Mesothelial cell of epicardium (in vitro differentiated cells): Measurements from ENCODE around the gene ZNF33B. TPM values are rescaled to one million over a fixed set of nuclear protein-coding genes. Genes with fewer than 3 reads are reported as not detected.
"Not testable (repeated sequence)": the region's sequence is repeated elsewhere in the genome, so short reads cannot be mapped to it uniquely, and the experiment has no call there.

ENCODE experiments used
- DNase-seq, 2 experiments: peaks; one replicate each; pipeline ENCODE4 v3.0.0; 2021; ENCODE audit warnings: low spot score in 2 of 2; ENCODE audit not compliant: unreplicated experiment in 2 of 2
- H3K27ac Mint-ChIP-seq: 2 replicates; pipeline ENCODE4 v1.8.0; 2021; ENCODE audit warnings: mixed read lengths
- H3K27me3 Mint-ChIP-seq: 2 replicates; pipeline ENCODE4 v1.8.0; 2021; ENCODE audit warnings: low read depth, mixed read lengths
- H3K36me3 Mint-ChIP-seq: 2 replicates; pipeline ENCODE4 v1.8.0; 2021; ENCODE audit warnings: mixed read lengths
- H3K4me1 Mint-ChIP-seq: 2 replicates; pipeline ENCODE4 v1.8.0; 2021; ENCODE audit warnings: mixed read lengths
- H3K4me3 Mint-ChIP-seq: 2 replicates; pipeline ENCODE4 v1.8.0; 2021; ENCODE audit warnings: mild to moderate bottlenecking, moderate library complexity, mixed read lengths
- H3K9me3 Mint-ChIP-seq: 2 replicates; pipeline ENCODE4 v1.8.0; 2021; ENCODE audit warnings: mixed read lengths
- CTCF ChIP-seq: fragments of 200-600 bp; sonication (generic); IDR thresholded peaks from one replicate; pipeline ENCODE4 v1.5.0; 2021; ENCODE audit warnings: antibody characterized with exemption; ENCODE audit not compliant: unreplicated experiment
- total RNA-seq: library from RNA; stranded (reverse); gene quantifications from 3 replicates; pipeline ENCODE4 v1.2.1, GENCODE V29; 2021

ZNF33B gene
- total RNA-seq, 1 donor from 2014 or later: 42.0 TPM

- peaks cover 41% of the 10 kb centered on the region for H3K36me3 Mint-ChIP-seq
- H3K9me3 Mint-ChIP-seq: peaks cover 66% of the 10 kb centered on the region
- TF ChIP-seq CTCF: no peak
- no peaks in the 10 kb centered on the region for H3K4me1 Mint-ChIP-seq
- H3K27me3 Mint-ChIP-seq: no peaks in the 10 kb centered on the region
- H3K4me3 Mint-ChIP-seq: no peak overlapping the region
- no peak for DNase-seq
- H3K27ac Mint-ChIP-seq: no peak overlapping the region
These were observed 54.5 kb downstream of the ZNF33B start for GRCh38 chr10:42583828-42584227.

- Mint-ChIP-seq H3K27ac (no peak overlapping the region), H3K9me3 (peaks cover 61% of the 10 kb centered on the region), H3K27me3 (no peaks in the 10 kb centered on the region), H3K4me3 (no peak overlapping the region), H3K36me3 (peaks cover 11% of the 10 kb centered on the region), H3K4me1 (no peaks in the 10 kb centered on the region)
- no peak for DNase-seq
- no peak for TF ChIP-seq CTCF
These were observed 60.4 kb downstream of the ZNF33B start for GRCh38 chr10:42578019-42578418.

- no peak for DNase-seq
- no peak overlapping the region for H3K27ac Mint-ChIP-seq
- H3K4me3 Mint-ChIP-seq: no peak overlapping the region
- TF ChIP-seq CTCF: no peak
- H3K4me1 Mint-ChIP-seq: no peaks in the 10 kb centered on the region
- H3K27me3 Mint-ChIP-seq: no peaks in the 10 kb centered on the region
- H3K36me3 Mint-ChIP-seq: peaks cover 3% of the 10 kb centered on the region
- peaks cover 62% of the 10 kb centered on the region for H3K9me3 Mint-ChIP-seq
These were observed 62.0 kb downstream of the ZNF33B start for GRCh38 chr10:42576338-42576737.

GRCh38 chr10:42574336-42574735, 64.0 kb downstream of the ZNF33B start:
- peaks cover 3% of the 10 kb centered on the region for H3K36me3 Mint-ChIP-seq
- no peaks in the 10 kb centered on the region for H3K4me1 Mint-ChIP-seq
- TF ChIP-seq CTCF: no peak
- H3K9me3 Mint-ChIP-seq: peaks cover 69% of the 10 kb centered on the region
- no peak overlapping the region for H3K4me3 Mint-ChIP-seq
- no peaks in the 10 kb centered on the region for H3K27me3 Mint-ChIP-seq
- DNase-seq: no peak
- H3K27ac Mint-ChIP-seq: no peak overlapping the region

GRCh38 chr10:42556931-42557330, 81.4 kb downstream of the ZNF33B start:
- Mint-ChIP-seq H3K27ac (no peak overlapping the region), H3K36me3 (peaks cover under 1% of the 10 kb centered on the region), H3K9me3 (peaks cover 13% of the 10 kb centered on the region)

GRCh38 chr10:42553576-42553975, 84.8 kb downstream of the ZNF33B start:
- H3K4me1 Mint-ChIP-seq: peaks cover 20% of the 10 kb centered on the region
- H3K9me3 Mint-ChIP-seq, H3K27me3 Mint-ChIP-seq, DNase-seq: not testable (repeated sequence)
- peak overlapping the region; percentile 68 for H3K27ac Mint-ChIP-seq
- H3K4me3 Mint-ChIP-seq: peak overlapping the region; percentile 96
- H3K36me3 Mint-ChIP-seq: peaks cover 17% of the 10 kb centered on the region

More at GRCh38 chr10:42556931-42557330, 81.4 kb downstream of the ZNF33B start:
- Mint-ChIP-seq H3K4me3 (no peak overlapping the region), H3K27me3 (peaks cover 4% of the 10 kb centered on the region), H3K4me1 (peaks cover 8% of the 10 kb centered on the region)
- DNase-seq: no peak
- TF ChIP-seq CTCF: no peak
